Hematopoietic multipotent progenitor cell treated with erythropoietin and hydrocortisone succinate and interleukin-3 and kit ligand, for 6 days (in vitro differentiated cells): Measurements from ENCODE around the gene ZNF672.

Experiments used
- DNase-seq: peaks from one replicate; pipeline ENCODE4 v3.0.0-alpha.2; 2015

Gene ZNF672

DNA sequence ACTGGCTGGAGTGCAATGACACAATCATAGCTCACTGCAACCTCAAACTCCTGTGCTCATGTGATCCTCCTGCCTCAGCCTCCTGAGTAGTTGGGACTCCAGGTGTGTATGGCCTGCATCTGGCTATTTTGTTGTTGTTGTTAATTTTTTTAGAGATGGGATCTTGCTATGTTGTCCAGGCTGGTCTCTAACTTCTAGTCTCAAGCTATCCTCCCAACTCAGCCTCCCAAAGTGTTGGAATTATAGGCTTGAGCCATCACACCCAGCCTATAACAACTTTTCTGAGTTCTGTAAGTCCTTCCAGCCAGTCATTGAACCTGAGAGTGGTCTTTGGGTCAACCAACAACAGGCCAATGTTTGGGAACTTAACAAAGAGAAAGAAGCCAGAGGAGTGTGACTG lies 56.8 kb downstream of the ZNF672 start:
- DNase-seq = no peak

DNA sequence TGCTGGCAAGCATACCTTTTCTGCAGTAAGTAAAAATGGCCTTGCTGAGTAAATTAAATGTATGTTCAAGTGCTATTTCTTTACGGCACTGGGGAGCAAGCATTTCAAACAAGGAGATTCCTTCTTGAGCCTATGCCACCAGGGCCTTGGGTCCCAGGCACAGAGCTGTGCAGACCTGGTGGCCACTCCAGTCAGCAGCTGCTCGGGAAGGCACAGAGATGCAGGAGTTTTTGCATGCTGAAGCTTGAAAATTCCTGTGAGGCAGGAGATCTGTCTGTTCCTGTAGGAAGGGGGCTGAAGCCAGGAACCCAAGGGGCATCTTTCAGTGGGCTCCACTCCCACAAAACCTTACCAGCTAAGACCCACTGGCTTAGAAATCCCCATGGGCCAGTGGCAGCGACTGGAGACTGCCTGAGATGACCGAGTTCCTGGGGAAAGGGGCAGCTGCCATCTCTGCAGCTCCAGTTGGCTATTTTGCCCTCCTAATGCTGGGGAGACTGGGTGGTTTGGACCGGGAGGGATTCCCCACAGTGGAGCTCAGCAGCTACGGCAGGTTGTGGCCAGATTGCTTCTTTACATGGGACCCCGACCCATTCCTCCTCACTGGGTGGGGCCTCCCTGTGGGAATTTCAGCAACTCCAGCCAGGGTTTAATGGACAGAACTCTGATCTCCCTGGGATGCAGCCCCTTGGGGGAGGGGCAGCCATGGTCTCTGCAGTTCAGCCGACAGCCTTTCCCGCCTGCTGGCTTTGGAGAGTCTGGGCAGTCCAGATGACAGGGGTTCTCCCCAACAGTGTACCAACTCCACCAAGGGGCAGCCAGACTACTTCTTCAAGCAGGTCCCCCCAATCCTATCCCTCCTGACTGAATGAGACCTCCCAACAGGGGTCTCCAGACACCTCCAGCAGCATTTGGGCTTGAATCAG lies 59.7 kb downstream of the ZNF672 start:
- DNase-seq = no peak
